ENCODE measurements around the gene MSH2.
"Not testable (repeated sequence)": the region's sequence is repeated elsewhere in the genome, so short reads cannot be mapped to it uniquely, and the experiment has no call there.

Gene MSH2

DNA sequence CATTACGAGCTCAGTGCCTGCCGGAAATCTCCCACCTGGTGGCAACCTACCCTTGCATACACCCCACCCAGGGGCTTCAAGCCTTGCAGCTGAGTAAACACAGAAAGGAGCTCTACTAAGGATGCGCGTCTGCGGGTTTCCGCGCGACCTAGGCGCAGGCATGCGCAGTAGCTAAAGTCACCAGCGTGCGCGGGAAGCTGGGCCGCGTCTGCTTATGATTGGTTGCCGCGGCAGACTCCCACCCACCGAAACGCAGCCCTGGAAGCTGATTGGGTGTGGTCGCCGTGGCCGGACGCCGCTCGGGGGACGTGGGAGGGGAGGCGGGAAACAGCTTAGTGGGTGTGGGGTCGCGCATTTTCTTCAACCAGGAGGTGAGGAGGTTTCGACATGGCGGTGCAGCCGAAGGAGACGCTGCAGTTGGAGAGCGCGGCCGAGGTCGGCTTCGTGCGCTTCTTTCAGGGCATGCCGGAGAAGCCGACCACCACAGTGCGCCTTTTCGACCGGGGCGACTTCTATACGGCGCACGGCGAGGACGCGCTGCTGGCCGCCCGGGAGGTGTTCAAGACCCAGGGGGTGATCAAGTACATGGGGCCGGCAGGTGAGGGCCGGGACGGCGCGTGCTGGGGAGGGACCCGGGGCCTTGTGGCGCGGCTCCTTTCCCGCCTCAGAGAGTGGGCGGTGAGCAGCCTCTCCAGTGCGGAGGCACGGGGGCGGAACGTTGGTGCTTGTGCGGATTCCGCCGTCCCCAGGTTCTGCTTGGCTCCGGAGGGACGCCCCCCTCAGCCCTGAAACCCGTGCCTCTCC, at the start of gene MSH2:
MSH2 (plus strand) TSS at position 352 of the 804 bp plus-strand sequence; CDS start at position 388, 36 bp downstream.
- peak; percentile 90 for DNase-seq

DNA sequence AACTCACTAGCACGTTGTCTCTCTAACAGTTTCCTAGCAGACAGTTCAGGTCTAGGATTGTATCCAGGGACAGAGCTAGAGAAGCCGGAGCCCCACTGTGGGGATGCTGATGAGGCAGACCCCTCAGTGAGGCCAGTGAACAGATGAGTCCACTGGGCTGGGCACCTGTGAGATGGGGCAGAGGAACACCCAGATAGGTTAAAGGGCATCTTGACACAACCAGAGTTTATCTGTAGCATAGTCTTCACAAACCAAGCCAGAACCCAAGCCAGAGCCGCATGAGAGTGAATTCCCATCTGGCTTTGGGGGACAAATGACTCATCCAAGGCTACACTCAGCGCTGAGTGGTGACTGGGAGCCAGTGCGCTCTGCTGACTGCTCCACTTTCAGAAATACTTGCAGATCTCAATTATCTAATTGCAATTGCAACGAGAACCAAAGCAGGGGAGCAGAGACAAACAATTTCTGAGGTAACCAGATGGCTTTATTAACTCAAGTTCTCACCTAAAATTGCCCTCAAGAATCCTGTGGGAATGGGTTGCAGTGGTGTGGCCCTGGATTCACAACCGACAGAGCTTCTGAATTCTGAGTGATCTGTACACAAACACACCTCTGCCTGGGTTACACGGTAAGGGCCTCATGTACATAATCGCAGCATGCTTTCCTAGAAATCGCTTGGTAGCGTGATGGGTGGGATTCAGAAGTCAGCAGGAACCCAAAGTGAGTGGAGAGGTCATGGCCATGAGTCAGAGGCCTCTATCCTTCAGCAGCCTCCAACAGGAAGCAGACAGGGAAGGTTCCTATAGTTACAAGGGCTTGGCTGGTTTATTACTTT, 48.7 kb upstream of the MSH2 start:
- DNase-seq, result no peak

DNA sequence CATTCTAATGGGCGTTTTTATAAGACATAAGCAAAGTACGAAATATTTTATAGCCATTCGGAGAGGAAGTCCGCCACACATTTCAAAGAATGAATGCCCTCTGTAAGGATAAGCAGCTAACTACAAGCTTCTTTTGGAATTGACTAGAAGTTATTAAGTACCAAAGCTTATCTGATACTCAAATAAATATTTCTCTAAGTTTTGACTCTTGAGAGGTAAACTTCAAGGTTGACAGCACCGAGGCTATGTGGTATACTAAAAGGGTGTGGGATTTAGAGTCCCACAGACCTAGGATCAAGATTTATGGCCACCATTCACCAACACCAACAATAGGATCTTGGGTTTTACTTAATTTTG, 48.1 kb upstream of the MSH2 start:
- no peak for DNase-seq

DNA sequence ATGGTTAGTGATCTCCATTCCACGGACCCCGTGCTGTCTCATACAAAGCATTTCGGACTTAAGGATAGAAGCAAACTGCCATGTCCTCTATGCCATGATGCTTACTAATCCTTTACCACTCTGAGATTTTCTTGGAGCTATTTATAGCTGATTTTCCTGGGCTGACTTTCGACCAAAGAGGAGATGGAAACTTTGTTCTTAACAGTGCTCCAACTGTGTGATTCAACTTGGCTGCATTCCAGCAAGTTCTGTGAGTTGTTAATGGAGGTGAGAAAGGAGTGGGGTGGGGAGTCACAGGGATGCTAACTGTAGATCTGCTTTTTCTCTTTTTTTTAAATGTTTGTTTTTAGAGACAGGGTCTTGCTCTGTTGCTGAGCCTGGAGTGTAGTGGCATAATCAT, 45.5 kb upstream of the MSH2 start:
- DNase-seq, result no peak

DNA sequence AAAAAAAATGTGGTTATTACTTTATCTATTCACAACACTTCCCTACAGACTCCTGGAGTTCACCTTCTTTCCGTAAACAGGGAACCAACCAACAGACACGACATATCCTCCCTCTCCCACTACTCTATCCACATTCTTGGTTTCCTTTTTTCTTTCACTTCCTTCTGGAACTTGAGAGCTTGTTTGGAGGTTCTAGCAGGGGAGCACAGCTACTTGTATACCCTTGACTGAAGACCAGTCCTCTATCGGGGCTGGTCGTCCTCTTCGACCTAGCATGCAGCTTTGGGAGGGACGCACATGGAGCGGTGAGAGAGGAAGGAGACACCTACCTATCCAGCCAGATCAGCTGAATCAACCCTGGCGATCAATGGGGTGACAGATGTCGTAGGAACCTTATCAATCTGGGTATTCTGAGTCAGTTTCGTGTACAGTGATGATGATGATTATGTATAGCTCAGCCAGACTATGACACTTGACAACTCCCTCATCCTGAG, 43.5 kb upstream of the MSH2 start:
- DNase-seq, result no peak

DNA sequence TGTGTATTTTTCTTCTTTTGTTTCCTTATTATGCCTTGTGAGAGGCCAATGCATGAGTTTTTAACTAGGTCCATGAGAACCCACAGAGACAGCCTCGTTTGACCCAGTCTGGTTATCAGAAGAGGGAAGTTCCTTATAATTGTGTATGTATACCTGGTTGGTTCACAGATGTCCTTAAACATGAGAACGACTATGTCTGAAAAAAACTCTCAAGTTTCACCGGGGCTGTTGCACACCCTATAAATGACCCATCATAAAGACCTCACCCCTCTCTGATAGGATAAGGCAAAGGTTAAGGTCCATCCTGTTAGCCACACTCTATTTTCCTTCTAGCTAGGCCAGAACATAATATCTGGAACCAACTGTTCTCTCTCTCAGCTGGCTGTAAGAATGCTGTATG, 42.7 kb upstream of the MSH2 start:
- no peak for DNase-seq

DNA sequence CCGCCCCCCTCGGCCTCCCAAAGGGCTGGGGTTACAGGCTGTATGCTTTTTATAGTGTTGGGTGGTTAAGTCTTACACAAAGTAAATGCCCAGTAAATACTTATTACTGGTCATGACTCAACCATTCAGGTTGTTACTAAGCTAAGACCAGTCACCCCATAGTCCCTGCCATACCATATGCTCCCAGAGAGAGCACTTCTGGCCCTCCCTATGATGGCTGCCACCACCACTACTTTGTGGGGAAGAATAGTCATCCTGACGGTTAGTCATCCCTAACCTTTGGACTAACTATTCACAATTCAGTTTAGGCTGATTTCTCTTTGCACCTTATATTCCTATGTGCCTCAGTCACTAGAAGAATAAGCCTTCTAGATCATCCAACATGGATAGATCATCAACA, 42.0 kb upstream of the MSH2 start:
- no peak for DNase-seq

DNA sequence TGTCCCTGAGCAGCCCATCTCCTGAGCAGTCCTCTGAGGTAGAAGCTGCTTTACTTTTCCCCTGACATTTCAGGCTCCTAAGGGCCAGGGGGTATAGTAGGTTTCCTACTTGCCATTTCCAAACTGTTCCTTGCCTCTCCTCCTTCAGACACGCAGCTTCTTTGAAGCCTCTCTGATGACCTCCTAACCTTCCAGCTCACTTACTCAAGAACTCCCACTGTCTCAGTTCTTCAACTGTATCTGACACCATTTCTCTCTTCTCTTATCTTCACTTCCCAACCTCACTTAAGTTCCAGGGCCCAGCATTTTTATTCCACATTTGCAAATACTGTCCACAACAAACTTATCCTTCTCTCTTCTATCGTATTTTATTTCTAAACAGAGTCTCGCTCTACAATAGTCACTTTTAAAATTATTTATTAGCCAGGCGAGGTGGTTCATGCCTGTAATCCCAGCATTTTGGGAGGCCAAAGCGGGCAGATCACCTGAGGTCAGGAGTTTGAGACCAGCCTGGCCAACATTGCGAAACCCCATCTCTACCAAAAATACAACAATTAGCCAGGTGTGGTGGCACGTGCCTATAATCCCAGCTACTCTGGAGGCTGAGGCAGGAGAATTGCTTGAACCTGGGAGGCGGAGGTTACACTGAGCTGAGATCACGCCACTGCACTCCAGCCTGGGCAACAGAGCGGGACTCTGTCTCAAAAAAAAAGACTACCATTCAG, 41.3 kb upstream of the MSH2 start:
- not testable (repeated sequence) for DNase-seq

DNA sequence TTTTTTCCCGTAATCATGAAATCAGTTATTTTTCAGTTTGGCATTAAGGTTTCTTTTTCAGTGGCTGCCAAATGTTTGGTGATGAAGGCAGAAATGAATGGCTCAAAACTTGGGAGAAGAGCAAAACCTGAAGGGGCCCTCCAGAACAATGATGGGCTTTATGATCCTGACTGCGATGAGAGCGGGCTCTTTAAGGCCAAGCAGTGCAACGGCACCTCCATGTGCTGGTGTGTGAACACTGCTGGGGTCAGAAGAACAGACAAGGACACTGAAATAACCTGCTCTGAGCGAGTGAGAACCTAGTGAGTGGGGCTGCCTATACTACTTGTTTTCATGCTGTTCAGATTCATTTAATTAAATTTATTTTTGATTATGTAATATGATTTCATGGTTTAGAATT, 29.2 kb upstream of the MSH2 start:
- DNase-seq, result no peak

DNA sequence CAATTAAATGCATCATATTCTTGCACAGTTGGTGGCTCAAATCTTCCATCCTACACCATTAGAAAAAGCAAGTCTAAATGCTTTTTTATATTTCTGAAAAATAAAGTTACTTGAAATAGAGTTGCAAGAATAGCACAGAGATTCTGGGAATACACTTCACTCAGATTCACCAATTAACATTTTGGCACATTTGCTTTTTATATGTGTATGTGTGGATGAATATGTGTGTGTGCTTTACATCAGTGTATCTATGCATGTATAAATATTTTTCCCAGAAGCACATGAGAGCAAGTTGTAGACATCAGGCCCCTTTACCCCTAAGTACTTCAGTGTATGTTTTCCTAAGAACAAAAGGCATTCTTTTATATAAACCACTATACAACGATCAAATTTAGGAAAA, 27.6 kb upstream of the MSH2 start:
- DNase-seq, result no peak

DNA sequence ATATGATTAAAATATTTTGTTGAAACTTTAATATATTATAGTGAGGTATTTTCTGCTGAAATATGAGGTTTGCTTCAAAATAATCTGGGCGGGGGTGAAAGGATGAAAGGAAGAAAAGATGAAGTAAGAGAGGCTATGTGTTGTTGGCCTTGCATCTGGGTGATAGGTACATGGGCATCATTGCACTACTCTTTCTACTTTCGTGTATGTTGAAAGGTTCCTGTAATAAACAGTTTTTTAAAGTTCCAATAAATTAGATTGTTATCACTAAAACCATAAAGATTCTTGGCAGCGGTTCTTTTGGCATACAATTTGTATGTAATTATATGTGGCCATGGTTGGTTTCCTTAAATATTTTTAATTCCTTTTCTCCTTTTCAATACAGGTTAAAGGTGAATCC, 23.6 kb upstream of the MSH2 start:
- no peak for DNase-seq

DNA sequence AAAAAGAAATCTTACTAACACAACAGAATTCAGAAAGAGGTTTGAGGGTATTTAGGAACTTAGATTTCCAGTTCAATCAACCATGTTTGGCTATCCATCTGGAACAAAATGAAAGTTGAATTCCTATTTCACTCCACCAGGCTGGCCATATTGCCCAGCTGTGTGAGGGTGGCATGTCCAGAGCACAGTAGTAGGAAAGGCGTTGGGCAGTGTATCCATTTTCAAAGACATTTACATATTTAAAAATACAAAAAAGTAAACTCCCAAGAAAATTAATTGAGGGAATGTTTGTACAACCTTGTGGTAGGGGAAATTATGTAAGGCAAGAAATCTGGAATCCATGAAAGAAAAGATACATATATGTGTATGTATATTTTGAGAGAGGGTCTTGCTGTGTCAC, 21.5 kb upstream of the MSH2 start:
- DNase-seq, result no peak

DNA sequence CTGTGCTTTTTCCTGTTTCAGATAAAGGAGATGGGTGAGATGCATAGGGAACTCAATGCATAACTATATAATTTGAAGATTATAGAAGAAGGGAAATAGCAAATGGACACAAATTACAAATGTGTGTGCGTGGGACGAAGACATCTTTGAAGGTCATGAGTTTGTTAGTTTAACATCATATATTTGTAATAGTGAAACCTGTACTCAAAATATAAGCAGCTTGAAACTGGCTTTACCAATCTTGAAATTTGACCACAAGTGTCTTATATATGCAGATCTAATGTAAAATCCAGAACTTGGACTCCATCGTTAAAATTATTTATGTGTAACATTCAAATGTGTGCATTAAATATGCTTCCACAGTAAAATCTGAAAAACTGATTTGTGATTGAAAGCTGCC, 16.4 kb upstream of the MSH2 start:
- DNase-seq, result no peak

DNA sequence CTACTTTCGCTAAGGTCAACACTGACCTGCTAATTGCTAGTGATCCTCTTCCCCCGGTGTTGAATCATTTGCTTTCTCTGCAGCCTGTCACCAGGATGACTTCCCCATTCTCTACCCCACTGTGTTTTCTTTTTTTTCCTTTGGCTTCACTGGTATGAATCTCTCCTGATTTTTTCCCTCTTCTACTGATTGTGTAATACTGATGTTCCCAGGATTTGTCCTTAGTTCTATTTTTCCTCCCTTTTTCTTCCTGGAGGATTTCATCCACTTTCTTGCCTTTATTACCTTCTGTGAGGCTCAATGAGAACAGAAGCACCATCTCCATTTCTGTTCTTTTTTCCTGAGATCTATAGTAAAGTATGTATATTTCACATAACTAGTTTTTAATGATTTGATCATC, 14.1 kb upstream of the MSH2 start:
- no peak for DNase-seq

DNA sequence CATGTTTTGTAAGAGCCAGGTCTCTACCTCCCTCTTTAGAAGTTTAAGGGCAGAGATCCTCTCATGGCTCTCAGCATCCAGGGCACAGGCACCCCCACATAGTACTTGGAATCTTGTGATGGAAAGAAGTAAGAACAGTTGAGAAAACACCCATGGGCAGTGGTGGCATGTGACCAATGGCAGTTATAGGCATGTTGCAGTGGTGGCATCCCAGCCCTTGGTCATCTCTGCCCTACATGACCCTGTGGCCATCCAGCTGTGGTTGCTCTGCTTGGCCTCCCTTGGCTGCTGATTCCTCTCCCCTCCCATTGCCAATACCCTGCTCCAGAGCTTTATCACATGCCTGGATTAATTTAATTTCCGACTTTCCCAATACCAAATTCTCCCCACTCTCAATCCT, 13.3 kb upstream of the MSH2 start:
- no peak for DNase-seq

DNA sequence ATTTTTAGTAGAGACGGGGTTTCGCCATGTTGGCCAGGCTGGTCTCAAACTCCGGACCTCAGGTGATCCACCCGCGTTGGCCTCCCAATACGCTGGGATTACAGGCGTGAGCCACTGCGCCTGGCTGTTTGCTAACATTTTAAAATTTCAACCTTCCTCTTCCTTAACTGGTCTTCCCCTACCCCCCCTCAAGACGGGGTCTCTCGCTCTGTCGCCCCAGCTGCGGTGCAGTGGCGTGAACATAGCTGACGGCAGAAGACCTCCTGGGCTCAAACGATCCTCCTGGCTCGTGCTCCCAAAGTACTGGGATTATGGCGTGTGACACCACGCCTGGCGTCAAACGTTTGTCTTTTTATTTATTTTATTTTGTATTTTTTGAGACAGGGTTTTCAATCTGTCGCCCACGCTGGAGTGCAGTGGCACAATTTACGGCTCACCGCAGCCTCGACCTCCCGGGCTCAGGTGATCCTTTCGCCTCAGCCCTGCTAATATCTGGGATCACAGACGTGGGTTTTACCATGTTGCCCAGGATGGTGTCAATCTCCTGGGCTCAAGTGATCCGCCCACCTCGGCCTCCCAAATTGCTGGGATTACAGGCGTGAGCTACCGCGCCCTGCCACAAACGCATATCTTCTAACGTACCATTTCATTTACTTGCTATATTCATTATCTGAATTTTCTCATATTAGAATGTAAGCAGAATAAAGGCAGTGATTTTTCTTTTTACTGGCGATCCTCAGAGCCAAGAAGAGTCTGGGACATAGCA, 984 bp upstream of the MSH2 start:
- DNase-seq, result no peak

DNA sequence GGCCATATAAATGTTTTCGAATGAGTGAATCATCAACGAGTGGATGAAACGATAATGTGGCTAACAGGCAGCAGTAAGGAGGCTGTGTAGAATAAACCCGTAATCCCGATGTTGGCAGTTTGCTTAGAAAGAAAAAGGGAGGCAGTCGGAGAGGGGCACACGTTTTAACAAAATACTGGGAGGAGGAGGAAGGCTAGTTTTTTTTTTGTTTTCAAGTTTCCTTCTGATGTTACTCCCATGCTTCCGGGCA, 476 bp upstream of the MSH2 start:
- DNase-seq, result no peak

DNA sequence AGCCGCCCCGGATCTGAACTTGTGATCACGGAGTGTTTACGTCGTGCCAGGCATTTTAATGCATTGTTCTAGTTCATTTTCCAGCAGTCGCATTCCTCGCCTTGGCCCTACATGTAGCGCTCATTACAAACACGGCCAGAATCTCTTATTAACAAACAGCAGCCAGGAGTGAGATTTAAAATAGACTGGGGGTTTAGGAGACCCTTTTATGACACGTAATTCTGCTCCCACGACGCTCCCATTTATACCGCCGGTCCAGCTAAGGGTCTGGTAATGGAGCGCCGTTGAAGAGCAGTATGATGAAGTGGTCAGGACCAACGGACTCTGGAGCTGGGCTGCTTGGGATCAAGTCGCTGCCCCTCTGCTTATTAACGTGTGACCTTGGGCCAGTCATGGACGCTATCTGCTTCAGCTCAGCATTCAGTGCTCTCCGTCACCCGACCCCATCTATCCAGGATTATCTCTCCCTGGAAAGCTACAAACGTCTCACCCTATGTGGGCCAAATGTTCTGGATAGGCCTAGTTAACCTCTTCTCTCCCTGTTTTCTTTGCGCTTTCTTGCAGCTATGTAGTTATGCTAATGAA, 745 bp downstream of the MSH2 start:
- DNase-seq, result no peak

DNA sequence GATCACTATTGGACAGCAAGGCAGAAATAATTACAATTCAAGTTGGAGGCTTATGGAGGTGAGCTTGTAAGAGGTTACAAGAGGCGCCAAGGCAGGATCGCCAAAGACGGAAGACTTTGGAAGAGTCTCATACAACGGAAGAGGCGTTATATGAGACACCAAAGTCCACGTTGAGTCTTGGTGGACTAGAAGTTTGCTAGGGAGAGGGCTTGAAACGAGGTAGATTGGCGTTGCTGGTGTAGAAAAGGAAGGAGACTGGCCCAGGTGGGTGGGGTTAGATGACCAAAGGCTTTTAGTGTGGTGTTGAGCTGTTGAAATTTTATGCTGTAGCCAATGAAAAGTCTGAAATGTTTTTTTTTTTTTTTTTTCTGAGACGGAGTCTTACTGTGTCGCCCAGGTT, 1.4 kb downstream of the MSH2 start:
- DNase-seq, result no peak

DNA sequence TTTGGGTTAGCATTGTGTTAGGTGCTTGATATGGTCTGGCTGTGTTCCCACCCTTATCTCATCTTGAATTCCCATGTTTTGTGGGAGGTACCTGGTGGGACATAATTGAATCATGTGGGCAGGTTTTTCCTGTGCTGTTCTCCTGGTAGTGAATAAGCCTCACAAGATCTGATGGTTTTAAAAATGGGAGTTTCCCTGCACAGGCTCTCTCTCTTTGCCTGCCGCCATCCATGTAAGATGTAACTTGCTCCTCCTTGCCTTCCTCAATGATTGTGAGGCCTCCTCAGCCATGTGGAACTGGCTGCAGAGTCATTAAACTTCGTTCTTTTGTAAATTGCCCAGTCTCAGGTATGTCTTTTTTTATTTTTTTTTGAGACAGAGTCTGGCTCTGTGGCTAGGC, 2.8 kb downstream of the MSH2 start:
- DNase-seq, result no peak

DNA sequence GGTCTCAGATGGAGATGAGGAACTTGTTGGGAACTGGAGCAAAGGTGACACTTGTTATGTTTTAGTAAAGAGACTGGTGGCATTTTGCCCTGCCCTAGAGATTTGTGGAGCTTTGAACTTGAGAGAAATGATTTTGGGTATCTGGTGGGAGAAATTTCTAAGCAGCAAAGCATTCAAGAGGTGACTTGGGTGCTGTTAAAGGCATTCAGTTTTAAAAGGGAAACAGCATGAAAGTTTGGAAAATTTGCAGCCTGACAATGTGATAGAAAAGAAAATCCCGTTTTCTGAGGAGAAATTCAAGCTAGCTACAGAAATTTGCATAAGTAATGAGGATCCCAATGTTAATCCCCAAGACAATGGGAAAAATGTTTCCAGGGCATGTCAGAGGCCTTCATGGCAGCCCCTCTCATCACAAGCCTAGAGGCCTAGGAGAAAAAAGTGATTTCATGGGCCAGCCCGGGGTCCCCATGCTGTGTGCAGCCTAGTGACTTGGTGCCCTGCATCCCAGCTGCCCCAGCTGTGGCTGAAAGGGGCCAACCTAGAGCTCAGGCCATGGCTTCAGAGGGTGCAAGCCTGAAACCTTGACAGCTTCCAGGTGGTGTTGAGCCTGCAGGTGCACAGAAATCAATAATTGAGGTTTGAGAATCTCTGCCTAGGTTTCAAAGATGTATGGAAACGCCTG, 3.8 kb downstream of the MSH2 start:
- not testable (repeated sequence) for DNase-seq

DNA sequence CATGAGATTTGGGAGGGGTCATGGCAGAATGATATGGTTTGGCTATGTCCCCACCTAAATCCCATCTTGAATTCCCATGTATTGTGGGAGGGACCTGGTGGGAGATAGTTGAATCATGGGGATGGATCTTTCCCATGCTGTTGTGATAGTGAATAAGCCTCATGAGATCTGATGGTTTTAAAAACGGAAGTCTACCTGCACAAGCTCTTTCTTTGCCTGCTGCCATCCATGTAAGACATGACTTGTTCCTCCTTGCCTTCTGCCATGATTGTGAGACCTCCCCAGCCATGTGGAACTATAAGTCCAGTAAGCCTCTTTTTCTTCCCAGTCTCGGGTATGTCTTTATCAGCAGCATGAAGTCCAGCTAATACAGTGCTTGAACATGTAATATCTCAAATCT, 5.0 kb downstream of the MSH2 start:
- not testable (repeated sequence) for DNase-seq
